Mesothelial cell of epicardium (in vitro differentiated cells): ENCODE results near the gene DNAH10. TPM values are rescaled to one million over a fixed set of nuclear protein-coding genes. Genes with fewer than 3 reads are reported as not detected.

Source experiments
- DNase-seq, 2 experiments: peaks; one replicate each; pipeline ENCODE4 v3.0.0; 2021; ENCODE audit warnings: low spot score in 2 of 2; ENCODE audit not compliant: unreplicated experiment in 2 of 2
- H3K27ac Mint-ChIP-seq: 2 replicates; pipeline ENCODE4 v1.8.0; 2021; ENCODE audit warnings: mixed read lengths
- H3K27me3 Mint-ChIP-seq: 2 replicates; pipeline ENCODE4 v1.8.0; 2021; ENCODE audit warnings: low read depth, mixed read lengths
- H3K36me3 Mint-ChIP-seq: 2 replicates; pipeline ENCODE4 v1.8.0; 2021; ENCODE audit warnings: mixed read lengths
- H3K4me1 Mint-ChIP-seq: 2 replicates; pipeline ENCODE4 v1.8.0; 2021; ENCODE audit warnings: mixed read lengths
- H3K4me3 Mint-ChIP-seq: 2 replicates; pipeline ENCODE4 v1.8.0; 2021; ENCODE audit warnings: mild to moderate bottlenecking, moderate library complexity, mixed read lengths
- H3K9me3 Mint-ChIP-seq: 2 replicates; pipeline ENCODE4 v1.8.0; 2021; ENCODE audit warnings: mixed read lengths
- total RNA-seq: library from RNA; stranded (reverse); gene quantifications from 3 replicates; pipeline ENCODE4 v1.2.1, GENCODE V29; 2021
- TF ChIP-seq, protein P1 (sequence below): fragments of 200-600 bp; sonication (generic); IDR thresholded peaks from one replicate; pipeline ENCODE4 v1.5.0; 2021; ENCODE audit warnings: antibody characterized with exemption; ENCODE audit not compliant: unreplicated experiment

DNAH10 gene
- total RNA-seq, 1 donor from 2014 or later, result 2.7 TPM

DNA sequence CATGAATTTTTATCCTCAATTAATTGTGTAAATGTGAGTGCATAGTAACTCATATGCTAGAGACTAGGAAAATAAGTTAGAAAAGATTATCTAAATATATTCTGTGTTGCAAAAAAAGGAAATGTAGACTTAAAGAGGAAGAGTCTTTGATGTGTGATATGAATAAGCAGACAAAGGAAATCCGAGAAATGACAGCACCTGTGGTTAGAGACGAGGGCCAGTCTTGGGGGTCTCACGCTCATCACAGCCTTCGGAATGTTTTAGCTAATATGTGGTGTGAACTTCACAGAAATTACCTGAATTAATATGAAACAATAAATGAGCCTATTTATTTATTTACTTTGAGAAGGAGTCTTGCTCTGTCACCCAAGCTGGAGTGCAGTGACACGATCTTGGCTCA is 38.3 kb upstream of the DNAH10 start:
- DNase-seq, result no peak
- H3K27me3 Mint-ChIP-seq, result no peaks in the 10 kb centered on the region
- peaks cover 28% of the 10 kb centered on the region for H3K36me3 Mint-ChIP-seq
- H3K27ac Mint-ChIP-seq, result no peak overlapping the region
- H3K4me3 Mint-ChIP-seq, result no peak overlapping the region
- H3K9me3 Mint-ChIP-seq, result no peaks in the 10 kb centered on the region
- TF ChIP-seq, protein P1, sequence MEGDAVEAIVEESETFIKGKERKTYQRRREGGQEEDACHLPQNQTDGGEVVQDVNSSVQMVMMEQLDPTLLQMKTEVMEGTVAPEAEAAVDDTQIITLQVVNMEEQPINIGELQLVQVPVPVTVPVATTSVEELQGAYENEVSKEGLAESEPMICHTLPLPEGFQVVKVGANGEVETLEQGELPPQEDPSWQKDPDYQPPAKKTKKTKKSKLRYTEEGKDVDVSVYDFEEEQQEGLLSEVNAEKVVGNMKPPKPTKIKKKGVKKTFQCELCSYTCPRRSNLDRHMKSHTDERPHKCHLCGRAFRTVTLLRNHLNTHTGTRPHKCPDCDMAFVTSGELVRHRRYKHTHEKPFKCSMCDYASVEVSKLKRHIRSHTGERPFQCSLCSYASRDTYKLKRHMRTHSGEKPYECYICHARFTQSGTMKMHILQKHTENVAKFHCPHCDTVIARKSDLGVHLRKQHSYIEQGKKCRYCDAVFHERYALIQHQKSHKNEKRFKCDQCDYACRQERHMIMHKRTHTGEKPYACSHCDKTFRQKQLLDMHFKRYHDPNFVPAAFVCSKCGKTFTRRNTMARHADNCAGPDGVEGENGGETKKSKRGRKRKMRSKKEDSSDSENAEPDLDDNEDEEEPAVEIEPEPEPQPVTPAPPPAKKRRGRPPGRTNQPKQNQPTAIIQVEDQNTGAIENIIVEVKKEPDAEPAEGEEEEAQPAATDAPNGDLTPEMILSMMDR, result no peak
- no peaks in the 10 kb centered on the region for H3K4me1 Mint-ChIP-seq

DNA sequence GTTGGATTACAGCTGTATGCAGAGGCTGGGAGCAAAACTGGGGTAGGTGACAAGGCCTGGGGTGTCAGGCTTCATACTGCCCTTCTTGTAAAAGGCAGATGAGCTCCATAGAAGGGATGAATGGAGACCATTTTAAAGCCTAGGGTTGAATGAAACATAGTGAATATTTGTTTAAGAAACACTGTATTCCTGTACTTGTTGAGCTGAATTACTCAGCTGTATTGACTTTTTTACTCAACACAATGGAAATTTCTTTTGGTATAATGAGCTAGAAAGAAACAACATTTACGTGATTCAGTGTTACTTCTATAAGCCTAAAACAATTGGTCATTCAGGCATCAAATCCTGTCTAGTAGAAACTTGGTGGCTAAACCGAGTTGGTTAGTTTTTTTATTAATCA is 35.9 kb upstream of the DNAH10 start:
- Mint-ChIP-seq H3K27me3 (no peaks in the 10 kb centered on the region), H3K27ac (no peak overlapping the region), H3K36me3 (peaks cover 33% of the 10 kb centered on the region), H3K4me1 (no peaks in the 10 kb centered on the region), H3K9me3 (no peaks in the 10 kb centered on the region), H3K4me3 (no peak overlapping the region)
- DNase-seq, result no peak
- TF ChIP-seq, protein P1, result no peak

DNA sequence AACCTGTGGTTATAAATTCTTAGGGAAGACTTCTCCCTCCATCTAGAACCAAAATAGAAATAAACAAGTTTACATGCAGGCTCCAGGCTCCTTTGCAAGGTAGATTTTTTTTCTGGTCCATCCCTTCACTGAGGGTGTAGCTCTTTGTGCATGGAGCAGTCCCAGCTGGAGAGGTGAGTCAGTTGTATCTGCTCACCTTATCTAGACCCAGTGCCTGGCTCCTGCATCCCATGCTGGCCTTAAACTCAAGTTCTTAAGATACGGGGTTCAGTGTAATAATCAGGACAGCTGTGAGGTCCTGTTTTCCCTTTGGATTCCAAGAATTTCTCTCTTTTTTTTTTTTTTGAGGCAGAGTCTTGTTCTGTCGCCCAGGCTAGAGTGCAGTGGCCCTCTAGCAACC is 35.1 kb upstream of the DNAH10 start:
- no peaks in the 10 kb centered on the region for H3K4me1 Mint-ChIP-seq
- TF ChIP-seq, protein P1, result no peak
- H3K27ac Mint-ChIP-seq, result no peak overlapping the region
- no peaks in the 10 kb centered on the region for H3K27me3 Mint-ChIP-seq
- peaks cover 35% of the 10 kb centered on the region for H3K36me3 Mint-ChIP-seq
- H3K4me3 Mint-ChIP-seq, result no peak overlapping the region
- H3K9me3 Mint-ChIP-seq, result no peaks in the 10 kb centered on the region
- DNase-seq, result no peak

DNA sequence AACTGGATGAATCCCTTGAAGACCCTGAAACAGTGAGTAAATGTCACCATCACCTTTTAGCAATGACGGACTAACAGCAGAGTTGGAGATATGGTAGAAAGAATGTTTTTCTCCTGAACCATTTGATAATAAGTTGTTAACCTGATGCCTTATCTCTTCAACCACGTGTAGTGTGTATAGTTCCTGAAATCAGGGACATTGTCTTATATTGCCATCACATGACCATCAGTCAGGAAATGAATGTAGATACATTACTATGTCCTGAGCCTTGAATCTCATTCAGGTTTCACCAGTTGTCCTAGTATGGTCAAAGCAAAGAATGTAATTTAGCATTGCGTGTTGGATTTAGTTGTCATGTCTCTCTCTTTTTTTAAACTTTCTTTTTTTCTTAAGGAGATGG is 34.2 kb upstream of the DNAH10 start:
- Mint-ChIP-seq H3K27ac (no peak overlapping the region), H3K4me1 (no peaks in the 10 kb centered on the region), H3K4me3 (no peak overlapping the region), H3K9me3 (no peaks in the 10 kb centered on the region), H3K27me3 (no peaks in the 10 kb centered on the region), H3K36me3 (peaks cover 40% of the 10 kb centered on the region)
- DNase-seq, result no peak
- TF ChIP-seq, protein P1, result no peak

DNA sequence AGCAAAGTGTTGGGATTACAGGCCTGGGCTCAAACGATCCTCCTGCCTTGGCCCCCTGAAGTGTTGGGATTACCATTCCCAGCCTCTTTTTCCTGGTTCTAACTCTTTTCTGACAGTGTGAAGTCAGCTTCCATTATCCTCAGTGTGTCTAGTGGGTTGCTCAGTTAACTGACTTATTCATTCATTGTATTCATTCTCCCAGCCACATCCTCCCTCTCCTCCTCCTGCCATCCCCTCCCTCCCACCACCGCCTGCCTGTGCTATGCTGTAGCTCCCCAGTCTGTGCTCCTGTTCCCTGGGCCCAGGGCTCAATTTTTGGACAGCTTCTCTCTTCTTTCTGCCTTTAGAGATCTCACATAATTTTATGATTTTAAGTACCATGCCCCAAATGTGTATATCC is 30.5 kb upstream of the DNAH10 start:
- DNase-seq, result no peak
- Mint-ChIP-seq H3K4me3 (no peak overlapping the region), H3K27ac (no peak overlapping the region), H3K27me3 (no peaks in the 10 kb centered on the region), H3K4me1 (no peaks in the 10 kb centered on the region), H3K36me3 (peaks cover 56% of the 10 kb centered on the region), H3K9me3 (no peaks in the 10 kb centered on the region)
- TF ChIP-seq, protein P1, result no peak

DNA sequence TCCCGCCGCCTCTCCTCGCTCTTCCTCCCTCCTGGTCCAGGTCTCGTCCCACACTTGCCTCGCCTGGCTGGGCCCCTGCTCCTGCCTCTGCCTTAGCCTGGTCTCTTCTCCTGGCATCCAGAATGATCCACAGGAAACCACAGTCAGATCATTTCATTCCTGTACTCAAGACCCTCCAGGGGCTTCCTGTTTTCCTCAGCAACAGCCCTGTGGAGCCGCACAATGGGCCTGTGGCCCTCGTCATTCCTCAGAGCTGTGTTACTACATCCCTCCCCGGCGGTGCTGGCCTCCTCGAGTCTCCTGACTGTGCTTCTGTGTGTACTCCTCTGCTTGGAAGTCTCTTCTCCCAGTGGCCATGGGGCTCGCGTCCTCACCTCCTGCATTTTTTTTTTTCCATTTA is 29.9 kb upstream of the DNAH10 start:
- no peaks in the 10 kb centered on the region for H3K27me3 Mint-ChIP-seq
- TF ChIP-seq, protein P1, result no peak
- no peaks in the 10 kb centered on the region for H3K4me1 Mint-ChIP-seq
- peaks cover 59% of the 10 kb centered on the region for H3K36me3 Mint-ChIP-seq
- no peak overlapping the region for H3K27ac Mint-ChIP-seq
- no peak overlapping the region for H3K4me3 Mint-ChIP-seq
- DNase-seq, result no peak
- H3K9me3 Mint-ChIP-seq, result no peaks in the 10 kb centered on the region
